SJSA1 (cell line): Measurements from ENCODE around the gene HIGD1A. TPM values are rescaled to one million over a fixed set of nuclear protein-coding genes. Genes with fewer than 3 reads are reported as not detected.
A peak's percentile ranks its signal among the peaks of the same experiment; 100 is the strongest.

ENCODE experiments used
- DNase-seq, 2 experiments: peaks; one replicate each; pipeline ENCODE4 v3.0.0-alpha.2; 2015 to 2020; ENCODE audit warnings: low spot score in 2 of 2, low read depth in 1 of 2
- H3K27ac ChIP-seq: fragments of 250-450 bp; sonication (Bioruptor Pico); 2 replicates; pipeline ENCODE4 v1.5.1; 2020; ENCODE audit warnings: mild to moderate bottlenecking, moderate library complexity
- H3K27me3 ChIP-seq: fragments of 250-450 bp; sonication (Bioruptor Pico); replicated peaks from 2 replicates; pipeline ENCODE4 v1.5.1; 2020; ENCODE audit warnings: mild to moderate bottlenecking, moderate library complexity
- H3K36me3 ChIP-seq: fragments of 250-450 bp; sonication (Bioruptor Pico); 2 replicates; pipeline ENCODE4 v1.5.1; 2020; ENCODE audit warnings: mild to moderate bottlenecking
- H3K4me1 ChIP-seq: fragments of 250-450 bp; sonication (Bioruptor Pico); replicated peaks from 2 replicates; pipeline ENCODE4 v1.6.1; 2021; ENCODE audit warnings: mild to moderate bottlenecking
- H3K4me3 ChIP-seq: fragments of 250-450 bp; sonication (Bioruptor Pico); 2 replicates; pipeline ENCODE4 v1.5.1; 2020; ENCODE audit warnings: mild to moderate bottlenecking
- H3K9me3 ChIP-seq: fragments of 250-450 bp; sonication (Bioruptor Pico); replicated peaks from 2 replicates; pipeline ENCODE4 v1.5.1; 2020; ENCODE audit warnings: mild to moderate bottlenecking
- total RNA-seq: library from RNA; depleted of rRNA; stranded (reverse); fragments of >200 nt; shearing (Covaris generic); gene quantifications from 2 replicates; pipeline ENCODE4 v1.2.3, GENCODE V29; 2014; rRNA removed

HIGD1A gene
- total RNA-seq: 227 and 295 TPM in 2 replicates

- Histone ChIP-seq H3K9me3 (no peaks in the 10 kb centered on the region), H3K36me3 (peaks cover 21% of the 10 kb centered on the region), H3K4me3 (peak within 1 kb of the TSS; percentile 65), H3K27me3 (0 out of 2 replicates have a peak, but pooled peaks cover 3% of the 10 kb centered on the region), H3K4me1 (peaks cover 8% of the 10 kb centered on the region), H3K27ac (peak within 1 kb of the TSS; percentile 51)
- peak; percentile 82 to 91 for DNase-seq
Observed at GRCh38 chr3:42804106-42804830, at the start of gene HIGD1A. Gene HIGD1A (minus strand): TSS chr3:42804490. CDS start chr3:42794253, 10,237 bp downstream.

- H3K36me3 ChIP-seq: no peaks in the 10 kb centered on the region
- H3K4me3 ChIP-seq: no peak overlapping the region
- no peak for DNase-seq
- no peaks in the 10 kb centered on the region for H3K4me1 ChIP-seq
- H3K9me3 ChIP-seq: no peaks in the 10 kb centered on the region
- no peak overlapping the region for H3K27ac ChIP-seq
- no peaks in the 10 kb centered on the region for H3K27me3 ChIP-seq
Observed at GRCh38 chr3:42853739-42854302, 49.5 kb upstream of the HIGD1A start.

GRCh38 chr3:42853056-42853455, 48.8 kb upstream of the HIGD1A start:
- Histone ChIP-seq H3K27ac (no peak overlapping the region), H3K36me3 (no peaks in the 10 kb centered on the region), H3K4me3 (no peak overlapping the region), H3K9me3 (no peaks in the 10 kb centered on the region), H3K4me1 (no peaks in the 10 kb centered on the region), H3K27me3 (no peaks in the 10 kb centered on the region)
- DNase-seq: no peak

DNA sequence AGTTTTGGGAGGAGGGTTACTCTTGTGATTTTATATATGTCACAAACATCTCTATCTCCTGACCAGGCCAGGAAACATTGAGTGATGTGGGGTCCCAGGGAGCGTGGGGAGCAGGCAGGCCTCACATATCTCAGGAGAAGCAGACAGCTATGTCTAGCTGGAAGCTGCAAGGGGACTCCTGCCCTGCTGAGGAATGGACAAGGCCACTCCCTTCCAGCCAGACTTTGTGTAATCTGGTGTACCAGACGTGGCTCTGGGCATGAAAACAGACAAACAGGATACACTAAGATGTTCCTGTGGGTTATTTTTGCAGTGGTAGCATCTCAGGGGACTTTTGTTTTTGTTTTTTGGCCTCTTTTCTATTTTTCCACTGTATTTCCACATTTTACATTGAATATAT, 48.2 kb upstream of the HIGD1A start:
- H3K36me3 ChIP-seq: no peaks in the 10 kb centered on the region
- no peak overlapping the region for H3K27ac ChIP-seq
- no peaks in the 10 kb centered on the region for H3K4me1 ChIP-seq
- H3K27me3 ChIP-seq: no peaks in the 10 kb centered on the region
- no peak for DNase-seq
- H3K9me3 ChIP-seq: no peaks in the 10 kb centered on the region
- H3K4me3 ChIP-seq: no peak overlapping the region

GRCh38 chr3:42851228-42851834, 47.0 kb upstream of the HIGD1A start:
- Histone ChIP-seq H3K9me3 (no peaks in the 10 kb centered on the region), H3K4me1 (no peaks in the 10 kb centered on the region), H3K27me3 (no peaks in the 10 kb centered on the region; the same call in 1 of the 2 replicates), H3K4me3 (no peak overlapping the region), H3K27ac (no peak overlapping the region), H3K36me3 (no peaks in the 10 kb centered on the region)
- no peak for DNase-seq

DNA sequence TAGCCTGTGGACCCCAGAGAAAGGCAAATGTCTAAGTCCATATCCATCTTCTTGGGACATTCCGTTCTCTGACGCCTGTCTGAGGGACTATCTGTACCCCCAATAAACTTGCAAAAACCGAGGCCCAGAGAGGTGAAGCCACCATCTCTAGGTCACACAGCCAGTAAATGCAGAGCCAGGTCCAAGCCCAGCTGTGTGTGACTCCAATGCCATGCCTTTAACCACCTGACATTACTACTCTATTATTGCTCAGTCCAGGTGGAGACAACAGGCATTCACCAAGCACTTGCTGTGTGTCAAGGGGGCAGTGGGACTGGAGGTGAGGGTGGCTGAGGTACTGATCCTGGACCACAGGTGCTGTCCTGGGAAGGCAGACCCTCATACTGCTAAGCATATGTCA, 46.0 kb upstream of the HIGD1A start:
- Histone ChIP-seq H3K27me3 (no peaks in the 10 kb centered on the region; the same call in 1 of the 2 replicates), H3K36me3 (no peaks in the 10 kb centered on the region), H3K4me1 (no peaks in the 10 kb centered on the region), H3K27ac (no peak overlapping the region), H3K4me3 (no peak overlapping the region), H3K9me3 (no peaks in the 10 kb centered on the region)
- DNase-seq: no peak

DNA sequence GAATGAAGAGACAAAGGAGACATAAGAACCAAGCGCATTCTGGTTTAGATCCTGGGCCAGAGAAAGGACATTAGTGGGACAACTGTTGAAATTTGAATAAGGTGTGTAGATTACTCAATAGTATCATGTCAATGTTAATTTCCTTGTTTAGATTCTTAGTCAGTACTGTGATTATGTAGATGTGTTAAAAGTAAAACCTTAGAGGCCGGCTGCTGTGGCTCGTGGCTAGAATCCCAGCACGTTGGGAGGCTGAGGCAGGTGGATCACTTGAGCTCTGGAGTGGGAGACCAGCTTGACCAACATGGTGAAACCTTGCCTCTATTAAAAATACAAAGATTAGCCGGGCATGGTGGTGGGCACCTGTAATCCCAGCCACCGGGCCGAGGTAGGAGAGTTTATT, 44.7 kb upstream of the HIGD1A start:
- H3K36me3 ChIP-seq: no peaks in the 10 kb centered on the region
- H3K27ac ChIP-seq: no peak overlapping the region
- no peaks in the 10 kb centered on the region for H3K4me1 ChIP-seq
- no peaks in the 10 kb centered on the region; the same call in 1 of the 2 replicates for H3K27me3 ChIP-seq
- no peaks in the 10 kb centered on the region for H3K9me3 ChIP-seq
- no peak overlapping the region for H3K4me3 ChIP-seq
- DNase-seq: no peak

GRCh38 chr3:42847731-42848130, 43.4 kb upstream of the HIGD1A start:
- Histone ChIP-seq H3K4me1 (no peaks in the 10 kb centered on the region), H3K9me3 (no peaks in the 10 kb centered on the region), H3K36me3 (no peaks in the 10 kb centered on the region), H3K4me3 (no peak overlapping the region), H3K27me3 (no peaks in the 10 kb centered on the region; the same call in 1 of the 2 replicates), H3K27ac (no peak overlapping the region)
- no peak for DNase-seq

DNA sequence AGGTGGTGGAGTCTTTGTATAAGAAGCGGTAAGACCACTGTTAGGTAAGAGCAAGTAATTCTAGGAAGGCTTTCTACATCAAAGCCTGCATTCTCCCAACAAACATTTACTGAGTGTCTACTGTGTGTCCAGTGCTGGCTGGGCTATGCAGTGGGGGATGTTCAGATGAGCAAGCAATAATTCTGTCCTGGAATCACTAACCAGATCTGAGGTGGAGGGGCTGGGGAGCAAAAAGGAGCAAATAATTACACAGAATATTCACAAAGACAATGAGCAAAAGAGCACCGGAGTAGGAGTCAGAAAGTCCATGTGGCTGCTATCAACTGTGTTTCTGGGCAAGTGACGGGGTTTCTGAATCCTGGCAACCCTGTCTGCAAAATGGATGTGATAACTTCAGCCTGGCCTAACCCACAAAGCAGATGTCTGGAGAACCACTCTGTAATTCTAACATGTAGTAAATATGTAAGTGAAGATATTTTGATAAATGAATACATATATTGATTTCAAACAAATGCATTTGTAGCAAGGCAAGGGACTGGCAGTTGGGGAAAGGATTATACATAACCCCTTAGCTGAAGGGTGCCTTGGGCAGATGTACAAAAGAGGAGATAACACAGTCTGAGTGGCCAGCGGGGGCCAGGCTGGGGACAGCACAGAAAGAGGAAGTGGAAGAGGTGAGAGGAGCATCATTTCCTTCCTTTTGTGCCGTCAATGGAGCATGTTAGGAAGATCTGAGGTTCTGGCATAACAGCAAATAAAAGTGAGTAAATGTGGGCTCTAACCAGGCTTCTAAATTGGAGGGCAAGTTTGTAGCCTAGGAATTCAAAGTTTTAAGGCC, 42.6 kb upstream of the HIGD1A start:
- no peaks in the 10 kb centered on the region for H3K36me3 ChIP-seq
- H3K4me1 ChIP-seq: no peaks in the 10 kb centered on the region
- H3K27ac ChIP-seq: no peak overlapping the region
- no peak overlapping the region for H3K4me3 ChIP-seq
- H3K27me3 ChIP-seq: no peaks in the 10 kb centered on the region; the same call in 1 of the 2 replicates
- H3K9me3 ChIP-seq: no peaks in the 10 kb centered on the region
- no peak for DNase-seq

GRCh38 chr3:42844815-42845214, 40.5 kb upstream of the HIGD1A start:
- no peak for DNase-seq
- Histone ChIP-seq H3K27ac (no peak overlapping the region), H3K9me3 (no peaks in the 10 kb centered on the region)

DNA sequence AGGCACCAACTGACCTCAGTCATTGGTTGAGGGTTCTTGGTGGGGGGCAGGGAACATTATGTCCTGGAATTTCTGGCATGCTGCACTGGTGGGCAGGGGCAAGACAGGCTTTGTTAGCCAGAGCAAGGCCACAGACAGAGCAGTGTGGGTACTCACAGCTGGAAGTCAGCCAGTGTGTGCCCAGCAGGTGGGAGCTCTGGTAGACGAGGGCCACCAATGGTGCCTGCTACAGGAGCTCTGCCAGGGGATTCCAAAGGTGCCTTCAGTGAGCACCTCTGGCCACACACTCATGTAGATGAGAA, 40.1 kb upstream of the HIGD1A start:
- Histone ChIP-seq H3K9me3 (no peaks in the 10 kb centered on the region), H3K27me3 (peaks cover 2% of the 10 kb centered on the region), H3K27ac (no peak overlapping the region), H3K36me3 (no peaks in the 10 kb centered on the region), H3K4me3 (no peak overlapping the region), H3K4me1 (no peaks in the 10 kb centered on the region)
- no peak for DNase-seq

More at GRCh38 chr3:42844815-42845214, 40.5 kb upstream of the HIGD1A start:
- Histone ChIP-seq H3K36me3 (no peaks in the 10 kb centered on the region), H3K4me3 (no peak overlapping the region), H3K27me3 (no peaks in the 10 kb centered on the region; the same call in 1 of the 2 replicates), H3K4me1 (no peaks in the 10 kb centered on the region)

GRCh38 chr3:42843713-42844411, 39.6 kb upstream of the HIGD1A start:
- H3K9me3 ChIP-seq: no peaks in the 10 kb centered on the region
- no peaks in the 10 kb centered on the region for H3K36me3 ChIP-seq
- peaks cover 3% of the 10 kb centered on the region for H3K27me3 ChIP-seq
- H3K27ac ChIP-seq: no peak overlapping the region
- no peak for DNase-seq
- H3K4me3 ChIP-seq: no peak overlapping the region
- H3K4me1 ChIP-seq: no peaks in the 10 kb centered on the region

DNA sequence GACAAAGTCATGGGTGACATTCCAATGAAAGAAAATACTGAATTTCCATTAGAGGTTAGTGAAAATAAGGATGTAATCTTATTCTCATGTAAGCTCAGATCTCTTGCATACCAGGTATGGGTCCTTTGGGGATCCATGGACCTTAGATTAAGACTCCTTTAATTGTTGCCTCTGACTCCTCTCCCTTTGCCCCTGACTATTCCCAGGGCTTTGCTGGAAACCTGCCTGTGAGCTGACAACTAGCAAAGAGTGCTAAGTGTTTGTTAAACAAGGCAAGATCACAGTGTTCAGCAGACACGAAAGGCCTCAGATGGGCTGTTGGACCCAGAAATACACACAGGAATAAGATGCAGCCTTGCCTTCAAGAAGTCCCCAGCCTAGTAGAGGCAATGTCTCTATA, 37.0 kb upstream of the HIGD1A start:
- Histone ChIP-seq H3K9me3 (no peaks in the 10 kb centered on the region), H3K27ac (no peak overlapping the region), H3K4me1 (no peaks in the 10 kb centered on the region), H3K36me3 (no peaks in the 10 kb centered on the region), H3K27me3 (peaks cover 3% of the 10 kb centered on the region; the same call in 1 of the 2 replicates), H3K4me3 (no peak overlapping the region)
- DNase-seq: no peak
